Hippocampal formation (tissue), 2 donors: Measurements from ENCODE around the gene PRKG1.
A peak's percentile ranks its signal among the peaks of the same experiment; 100 is the strongest.

ENCODE experiments used
- DNase-seq, 2 donors: peaks; one replicate each; lab custom pipeline; 2025; lab: John Stamatoyannopoulos, UW

Gene PRKG1

GRCh38 chr10:51878695-51879094, 804.4 kb downstream of the PRKG1 start:
- no peak for DNase-seq

- DNase-seq, result no peak
Measured at GRCh38 chr10:51879238-51879637, 805.0 kb downstream of the PRKG1 start.

- no peak for DNase-seq
Measured at GRCh38 chr10:51881213-51881612, 806.9 kb downstream of the PRKG1 start.

GRCh38 chr10:51886438-51887068, 812.3 kb downstream of the PRKG1 start:
- DNase-seq, result no peak

GRCh38 chr10:51888263-51888662, 814.0 kb downstream of the PRKG1 start:
- DNase-seq, result no peak

- no peak for DNase-seq
Measured at GRCh38 chr10:51892313-51892712, 818.0 kb downstream of the PRKG1 start.

GRCh38 chr10:51892965-51893658, 818.8 kb downstream of the PRKG1 start:
- no peak for DNase-seq

- DNase-seq, result no peak
Measured at GRCh38 chr10:51894771-51895578, 820.7 kb downstream of the PRKG1 start.

- no peak for DNase-seq
Measured at GRCh38 chr10:51896849-51897248, 822.6 kb downstream of the PRKG1 start.

GRCh38 chr10:51897560-51897959, 823.3 kb downstream of the PRKG1 start:
- no peak for DNase-seq

GRCh38 chr10:51900180-51900579, 825.9 kb downstream of the PRKG1 start:
- DNase-seq, result no peak

GRCh38 chr10:51903675-51904074, 829.4 kb downstream of the PRKG1 start:
- DNase-seq, result no peak

GRCh38 chr10:51905032-51905431, 830.7 kb downstream of the PRKG1 start:
- no peak for DNase-seq

GRCh38 chr10:51907361-51907760, 833.1 kb downstream of the PRKG1 start:
- no peak for DNase-seq

GRCh38 chr10:51910189-51910588, 835.9 kb downstream of the PRKG1 start:
- DNase-seq, result no peak

GRCh38 chr10:51910596-51910995, 836.3 kb downstream of the PRKG1 start:
- DNase-seq, result no peak

GRCh38 chr10:51911723-51912122, 837.4 kb downstream of the PRKG1 start:
- DNase-seq, result no peak

- no peak for DNase-seq
Measured at GRCh38 chr10:51915031-51915542, 840.8 kb downstream of the PRKG1 start.

- DNase-seq, result no peak
Measured at GRCh38 chr10:51918440-51918839, 844.2 kb downstream of the PRKG1 start.

- no peak for DNase-seq
Measured at GRCh38 chr10:51918884-51919325, 844.6 kb downstream of the PRKG1 start.

GRCh38 chr10:51920672-51921071, 846.4 kb downstream of the PRKG1 start:
- no peak for DNase-seq

GRCh38 chr10:51924359-51924758, 850.1 kb downstream of the PRKG1 start:
- no peak for DNase-seq

GRCh38 chr10:51926337-51926736, 852.0 kb downstream of the PRKG1 start:
- peak in 1 of 2 donors; percentile 24 for DNase-seq
